Lower lobe of right lung (tissue), 2 donors: Measurements from ENCODE around the gene SPATA6. TPM values are rescaled to one million over a fixed set of nuclear protein-coding genes. Genes with fewer than 3 reads are reported as not detected.
A peak's percentile ranks its signal among the peaks of the same experiment; 100 is the strongest.
"Not testable (repeated sequence)": the region's sequence is repeated elsewhere in the genome, so short reads cannot be mapped to it uniquely, and the experiment has no call there.

Source experiments
- ATAC-seq, 2 donors: fragments of 200-7000 bp; cut with Tn5 transposase; one replicate each; pipeline ENCODE4 v1.9.1; 2020 to 2022; ENCODE audit warnings: mild to moderate bottlenecking in 2 of 2, moderate library complexity in 2 of 2
- DNase-seq: peaks from one replicate; pipeline ENCODE4 v3.0.0-alpha.2; 2020
- H3K27ac ChIP-seq: fragments of 200-600 bp; one replicate; pipeline ENCODE4 v1.8.0; 2022
- H3K27me3 ChIP-seq: fragments of 200-600 bp; one replicate; pipeline ENCODE4 v1.8.0; 2022; ENCODE audit warnings: low read depth
- H3K36me3 ChIP-seq: fragments of 200-600 bp; one replicate; pipeline ENCODE4 v1.8.0; 2022; ENCODE audit warnings: mild to moderate bottlenecking
- H3K4me1 ChIP-seq: fragments of 200-600 bp; one replicate; pipeline ENCODE4 v1.8.0; 2022
- H3K4me3 ChIP-seq: fragments of 200-600 bp; one replicate; pipeline ENCODE4 v1.8.0; 2022; ENCODE audit warnings: mild to moderate bottlenecking
- H3K9me3 ChIP-seq: fragments of 200-600 bp; one replicate; pipeline ENCODE4 v1.8.0; 2022
- intact Hi-C: fragments of 100-400 bp; cut with DNase I; formaldehyde crosslinking; loops from one replicate; pipeline ENCODE4 v1.11.0; 2022
- total RNA-seq: library from RNA; stranded (reverse); fragmentation: NEBNext Ultra II Directional; extraction: Animal tissue kit (Norgen Biotek cat#: 25700); gene quantifications from one replicate; pipeline ENCODE4 v1.2.1, GENCODE V29; 2021
- TF ChIP-seq, protein P1 (sequence below): fragments of 200-600 bp; IDR thresholded peaks from one replicate; pipeline ENCODE4 v1.8.0; 2022; ENCODE audit warnings: antibody characterized with exemption, mild to moderate bottlenecking
- donor health status: DM: no; HTN: yes; CAD: no; lungs with severe emphysema.

Gene SPATA6
- total RNA-seq, 1 donor from 2014 or later, result 32.4 TPM

GRCh38 chr1:48492392-48492791 lies 20.4 kb upstream of the SPATA6 start:
- Histone ChIP-seq H3K36me3 (no peaks in the 10 kb centered on the region), H3K27me3 (no peaks in the 10 kb centered on the region), H3K4me1 (peaks cover 9% of the 10 kb centered on the region), H3K4me3 (no peak overlapping the region), H3K9me3 (no peaks in the 10 kb centered on the region), H3K27ac (no peak overlapping the region)
- TF ChIP-seq, protein P1, sequence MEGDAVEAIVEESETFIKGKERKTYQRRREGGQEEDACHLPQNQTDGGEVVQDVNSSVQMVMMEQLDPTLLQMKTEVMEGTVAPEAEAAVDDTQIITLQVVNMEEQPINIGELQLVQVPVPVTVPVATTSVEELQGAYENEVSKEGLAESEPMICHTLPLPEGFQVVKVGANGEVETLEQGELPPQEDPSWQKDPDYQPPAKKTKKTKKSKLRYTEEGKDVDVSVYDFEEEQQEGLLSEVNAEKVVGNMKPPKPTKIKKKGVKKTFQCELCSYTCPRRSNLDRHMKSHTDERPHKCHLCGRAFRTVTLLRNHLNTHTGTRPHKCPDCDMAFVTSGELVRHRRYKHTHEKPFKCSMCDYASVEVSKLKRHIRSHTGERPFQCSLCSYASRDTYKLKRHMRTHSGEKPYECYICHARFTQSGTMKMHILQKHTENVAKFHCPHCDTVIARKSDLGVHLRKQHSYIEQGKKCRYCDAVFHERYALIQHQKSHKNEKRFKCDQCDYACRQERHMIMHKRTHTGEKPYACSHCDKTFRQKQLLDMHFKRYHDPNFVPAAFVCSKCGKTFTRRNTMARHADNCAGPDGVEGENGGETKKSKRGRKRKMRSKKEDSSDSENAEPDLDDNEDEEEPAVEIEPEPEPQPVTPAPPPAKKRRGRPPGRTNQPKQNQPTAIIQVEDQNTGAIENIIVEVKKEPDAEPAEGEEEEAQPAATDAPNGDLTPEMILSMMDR, result no peak
- no peak for DNase-seq
- ATAC-seq, result no peak
- intact Hi-C loops, result no loop called here

DNA sequence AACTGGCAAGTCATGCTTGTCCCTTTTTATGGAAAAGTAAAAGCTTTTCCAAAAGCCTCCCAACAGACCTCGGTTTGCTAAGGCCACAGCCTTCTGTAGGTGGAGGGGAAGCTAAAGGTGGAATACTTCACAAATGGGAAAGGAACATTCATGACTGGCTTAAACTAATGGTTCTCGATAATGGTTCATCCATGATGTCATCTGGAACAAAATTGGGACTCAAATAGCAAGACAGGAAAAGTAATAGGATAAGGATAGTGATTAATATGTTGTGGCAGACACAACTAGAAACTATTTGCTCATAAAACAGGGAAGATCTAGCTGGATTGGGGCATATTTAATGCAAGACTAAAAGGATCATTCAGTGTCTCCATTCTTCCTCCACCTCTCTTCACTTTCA lies 16.7 kb upstream of the SPATA6 start:
- Histone ChIP-seq H3K4me3 (no peak overlapping the region), H3K36me3 (no peaks in the 10 kb centered on the region), H3K27me3 (no peaks in the 10 kb centered on the region), H3K9me3 (no peaks in the 10 kb centered on the region), H3K27ac (no peak overlapping the region), H3K4me1 (no peaks in the 10 kb centered on the region)
- intact Hi-C loops, result no loop called here
- DNase-seq (no peak), ATAC-seq (no peak)
- TF ChIP-seq, protein P1, result no peak

DNA sequence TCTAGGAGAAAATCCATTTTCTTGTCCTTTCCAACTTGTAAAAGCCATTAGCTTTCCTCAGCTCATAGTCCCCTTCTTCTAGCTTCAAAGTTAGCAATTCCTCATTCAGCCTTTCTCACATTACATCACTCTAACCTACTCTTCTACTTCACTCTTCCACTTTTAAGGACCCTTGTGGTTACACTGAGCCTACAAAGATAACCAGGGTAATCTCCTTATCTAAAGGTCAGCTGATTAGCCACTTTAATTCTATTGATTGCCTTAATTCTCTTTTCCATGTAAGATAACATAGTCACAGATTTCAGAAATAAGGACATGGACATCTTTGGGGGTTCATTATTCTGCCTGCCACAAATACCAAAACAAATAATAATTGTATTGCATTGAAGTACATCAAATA lies 8.5 kb upstream of the SPATA6 start:
- no peaks in the 10 kb centered on the region for H3K9me3 ChIP-seq
- H3K36me3 ChIP-seq, result no peaks in the 10 kb centered on the region
- H3K4me1 ChIP-seq, result no peaks in the 10 kb centered on the region
- H3K27me3 ChIP-seq, result no peaks in the 10 kb centered on the region
- no peak for ATAC-seq
- DNase-seq, result no peak
- intact Hi-C loops, result no loop called here
- no peak overlapping the region for H3K27ac ChIP-seq
- TF ChIP-seq, protein P1, result no peak
- H3K4me3 ChIP-seq, result no peak overlapping the region

DNA sequence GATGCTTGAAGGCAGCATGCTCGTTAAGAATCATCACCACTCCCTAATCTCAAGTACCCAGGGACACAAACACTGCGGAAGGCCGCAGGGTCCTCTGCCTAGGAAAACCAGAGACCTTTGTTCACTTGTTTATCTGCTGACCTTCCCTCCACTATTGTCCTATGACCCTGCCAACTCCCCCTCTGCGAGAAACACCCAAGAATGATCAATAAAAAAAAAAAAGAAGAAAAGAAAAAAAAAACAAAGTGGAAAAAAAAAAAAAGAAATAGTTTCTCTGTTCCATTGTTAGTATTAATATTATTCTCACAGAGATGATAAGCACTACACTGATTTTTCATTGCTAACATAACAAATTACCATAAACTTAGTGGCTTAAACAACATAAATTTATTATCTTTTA lies 8.0 kb upstream of the SPATA6 start:
- DNase-seq, H3K27me3 ChIP-seq, H3K4me1 ChIP-seq, ATAC-seq, H3K9me3 ChIP-seq, intact Hi-C loops, H3K36me3 ChIP-seq, H3K4me3 ChIP-seq, H3K27ac ChIP-seq: not testable (repeated sequence)

DNA sequence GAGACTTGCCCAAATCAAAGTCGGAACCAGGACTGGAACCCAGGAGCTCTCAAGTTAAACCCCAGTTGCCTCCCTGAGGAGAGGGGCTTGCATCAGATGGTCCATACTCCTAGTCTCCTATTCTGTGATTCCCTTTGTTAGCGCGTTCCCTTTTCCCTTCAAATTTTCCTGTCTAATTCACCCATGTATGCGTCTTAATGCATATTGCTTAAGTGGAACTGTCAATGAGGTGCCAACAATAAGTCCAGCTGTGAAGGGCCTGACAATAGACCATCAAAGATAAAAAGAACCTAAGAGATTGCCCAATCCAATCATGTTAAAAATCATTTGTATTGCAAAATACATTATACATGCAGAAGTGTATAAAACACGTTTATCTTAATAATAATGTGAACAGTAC lies 634 bp upstream of the SPATA6 start:
- H3K4me1 ChIP-seq, result peaks cover 33% of the 10 kb centered on the region
- H3K27ac ChIP-seq, result peak overlapping the region; percentile 82

DNA sequence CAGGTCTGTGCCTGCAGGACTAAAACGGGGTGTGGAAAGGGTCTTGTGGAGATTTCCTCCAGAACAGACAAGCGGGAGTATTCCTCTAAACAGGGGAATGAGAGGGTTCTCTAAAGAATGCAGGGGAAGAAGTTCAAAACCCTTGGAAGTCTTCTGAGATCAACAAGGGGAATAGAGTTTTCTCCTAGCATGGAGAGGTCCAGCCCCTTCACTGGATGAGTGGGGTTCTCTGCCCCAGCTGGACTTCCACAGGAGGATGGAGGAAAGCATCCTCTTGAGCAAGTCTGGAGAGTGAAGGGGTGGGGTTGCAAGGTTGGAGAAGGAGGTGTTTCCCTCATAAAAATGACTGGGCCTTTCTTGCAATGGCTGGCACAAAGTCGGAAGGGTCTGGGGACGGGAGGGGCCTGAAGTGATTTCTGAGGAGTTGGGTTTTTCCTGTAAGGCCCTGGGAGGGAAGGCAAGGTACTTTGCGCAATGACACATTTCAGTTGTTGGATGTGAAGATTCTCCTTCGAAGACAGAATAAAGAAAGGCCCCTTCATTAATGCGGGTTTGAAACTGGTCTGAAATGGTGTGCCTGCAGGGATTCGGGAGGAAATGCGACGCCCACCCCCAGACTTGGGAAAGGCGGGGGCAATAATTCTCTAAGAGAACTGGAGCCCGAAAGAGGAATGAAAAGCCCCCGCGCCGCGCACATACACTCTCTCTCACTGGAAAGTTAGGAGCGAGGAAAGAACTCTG lies 884 bp downstream of the SPATA6 start:
- Histone ChIP-seq H3K9me3 (no peaks in the 10 kb centered on the region), H3K27me3 (no peaks in the 10 kb centered on the region), H3K36me3 (no peaks in the 10 kb centered on the region), H3K27ac (peak overlapping the region; percentile 82), H3K4me1 (peaks cover 39% of the 10 kb centered on the region), H3K4me3 (peak overlapping the region; percentile 75)
- ATAC-seq (no peak), DNase-seq (no peak)
- intact Hi-C loops, result no loop called here
- TF ChIP-seq, protein P1, result no peak

More for the DNA sequence above, 634 bp upstream of the SPATA6 start:
- TF ChIP-seq, protein P1, result no peak
- intact Hi-C loops, result no loop called here
- no peaks in the 10 kb centered on the region for H3K9me3 ChIP-seq
- no peaks in the 10 kb centered on the region for H3K27me3 ChIP-seq
- ATAC-seq, result no peak
- H3K4me3 ChIP-seq, result peak overlapping the region; percentile 75
- no peaks in the 10 kb centered on the region for H3K36me3 ChIP-seq
- DNase-seq, result no peak
